ENCODE data around the gene GPR15LG.
"Not testable (repeated sequence)": the region's sequence is repeated elsewhere in the genome, so short reads cannot be mapped to it uniquely, and the experiment has no call there.

Gene GPR15LG

GRCh38 chr10:84166620-84167288, 6.8 kb upstream of the GPR15LG start:
- DNase-seq, result no peak

- DNase-seq, result not testable (repeated sequence)
Observed at GRCh38 chr10:84167289-84167653, 6.3 kb upstream of the GPR15LG start.

GRCh38 chr10:84168382-84168781, 5.2 kb upstream of the GPR15LG start:
- not testable (repeated sequence) for DNase-seq

- DNase-seq, result not testable (repeated sequence)
Observed at GRCh38 chr10:84171237-84171636, 2.4 kb upstream of the GPR15LG start.

- DNase-seq, result not testable (repeated sequence)
Observed at GRCh38 chr10:84171700-84172466, 1.7 kb upstream of the GPR15LG start.

- DNase-seq, result no peak
Observed at GRCh38 chr10:84172467-84173356, 889 bp upstream of the GPR15LG start.

GRCh38 chr10:84175436-84175835, 1.8 kb downstream of the GPR15LG start:
- DNase-seq, result no peak

- DNase-seq, result no peak
Observed at GRCh38 chr10:84176351-84176750, 2.8 kb downstream of the GPR15LG start.

GRCh38 chr10:84176836-84177474, 3.4 kb downstream of the GPR15LG start:
- DNase-seq, result no peak

- peak; percentile 43 for DNase-seq
Observed at GRCh38 chr10:84177541-84178141, 4.0 kb downstream of the GPR15LG start.

GRCh38 chr10:84178160-84178609, 4.6 kb downstream of the GPR15LG start:
- DNase-seq, result no peak

- no peak for DNase-seq
Observed at GRCh38 chr10:84179059-84179710, 5.6 kb downstream of the GPR15LG start.

- DNase-seq, result not testable (repeated sequence)
Observed at GRCh38 chr10:84180386-84180785, 6.8 kb downstream of the GPR15LG start.

- no peak for DNase-seq
Observed at GRCh38 chr10:84181631-84182030, 8.0 kb downstream of the GPR15LG start.

- DNase-seq, result no peak
Observed at GRCh38 chr10:84184517-84184916, 10.9 kb downstream of the GPR15LG start.

- DNase-seq, result no peak
Observed at GRCh38 chr10:84185526-84186175, 12.1 kb downstream of the GPR15LG start.

GRCh38 chr10:84188815-84189214, 15.2 kb downstream of the GPR15LG start:
- DNase-seq, result no peak

GRCh38 chr10:84190621-84191020, 17.0 kb downstream of the GPR15LG start:
- no peak for DNase-seq

- DNase-seq, result no peak
Observed at GRCh38 chr10:84191106-84191505, 17.5 kb downstream of the GPR15LG start.

- DNase-seq, result no peak
Observed at GRCh38 chr10:84193327-84193726, 19.7 kb downstream of the GPR15LG start.

GRCh38 chr10:84193846-84194423, 20.3 kb downstream of the GPR15LG start:
- no peak for DNase-seq

Data from activated gamma-delta T cell (primary cell).